Measurements from ENCODE around the gene RELT.

Gene RELT

GRCh38 chr11:73365352-73366264 is 10.6 kb upstream of the RELT start:
- no peak for TF ChIP-seq CTCF (conservative IDR thresholded peaks at IDR 0.05; ENCODE audit: low read depth, low read length)
- DNase-seq (ENCODE audit: low read depth) = no peak
- no peak overlapping the region for H3K4me3 ChIP-seq (ENCODE audit: low read depth, low read length)

DNA sequence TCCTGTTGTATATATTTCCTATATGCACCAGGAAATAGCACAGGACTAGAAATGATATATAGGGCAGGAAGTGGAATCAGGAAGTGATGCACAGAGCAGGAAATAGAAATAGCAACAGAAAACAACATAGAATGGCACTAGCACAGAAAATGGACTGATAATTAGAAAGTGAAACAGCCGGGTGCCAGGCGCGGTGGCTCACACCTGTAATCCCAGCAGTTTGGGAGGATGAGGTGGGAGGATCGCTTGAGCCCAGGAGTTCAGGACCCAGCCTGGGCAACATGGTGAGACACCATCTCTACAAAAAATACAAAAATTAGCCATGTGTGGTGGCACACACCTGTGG is 10.0 kb upstream of the RELT start:
- no peak for DNase-seq (ENCODE audit: low read depth)
- TF ChIP-seq CTCF (conservative IDR thresholded peaks at IDR 0.05; ENCODE audit: low read depth, low read length) = no peak
- H3K4me3 ChIP-seq (ENCODE audit: low read depth, low read length) = no peak overlapping the region

GRCh38 chr11:73366953-73367352 is 9.2 kb upstream of the RELT start:
- no peak for DNase-seq (ENCODE audit: low read depth)
- TF ChIP-seq CTCF (conservative IDR thresholded peaks at IDR 0.05; ENCODE audit: low read depth, low read length) = no peak

GRCh38 chr11:73367482-73368024 is 8.6 kb upstream of the RELT start:
- H3K4me3 ChIP-seq (ENCODE audit: low read depth, low read length) = no peak overlapping the region
- no peak for DNase-seq (ENCODE audit: low read depth)
- no peak for TF ChIP-seq CTCF (conservative IDR thresholded peaks at IDR 0.05; ENCODE audit: low read depth, low read length)

More at GRCh38 chr11:73366953-73367352, 9.2 kb upstream of the RELT start:
- H3K4me3 ChIP-seq (ENCODE audit: low read depth, low read length) = no peak overlapping the region

GRCh38 chr11:73372375-73372993 is 3.7 kb upstream of the RELT start:
- DNase-seq (ENCODE audit: low read depth) = peak; percentile 36

DNA sequence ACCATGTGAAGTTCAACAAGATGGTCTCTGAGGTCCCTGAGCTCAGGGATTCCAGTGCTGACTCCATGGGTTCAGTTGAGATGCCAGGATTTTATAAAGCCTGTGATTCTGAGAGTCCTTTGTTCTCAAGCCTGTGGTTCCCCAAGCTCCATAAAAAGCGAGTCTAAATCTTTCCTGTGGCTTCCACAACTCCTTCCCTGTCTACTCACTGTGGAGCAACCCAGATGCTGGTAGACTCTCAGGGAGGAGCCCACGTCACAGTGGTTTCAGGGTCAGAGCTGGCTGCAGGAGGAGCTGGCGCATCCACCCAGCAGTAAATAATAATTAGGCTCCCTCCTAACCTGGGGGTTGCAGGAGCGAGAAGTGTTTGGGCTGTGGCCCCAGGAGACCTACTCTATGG is 2.0 kb upstream of the RELT start:
- no peak for TF ChIP-seq CTCF (conservative IDR thresholded peaks at IDR 0.05; ENCODE audit: low read depth, low read length)
- H3K4me3 ChIP-seq (ENCODE audit: low read depth, low read length) = no peak overlapping the region
- DNase-seq (ENCODE audit: low read depth) = no peak

More at GRCh38 chr11:73372375-73372993, 3.7 kb upstream of the RELT start:
- H3K4me3 ChIP-seq (ENCODE audit: low read depth, low read length) = no peak overlapping the region
- peak; percentile 34 for TF ChIP-seq CTCF (conservative IDR thresholded peaks at IDR 0.05; ENCODE audit: low read depth, low read length)

All from choroid plexus epithelial cell (primary cell).